AG09309 (cell line): Measurements from ENCODE around the gene GADD45B.

Experiments used
- DNase-seq: peaks from one replicate; pipeline ENCODE4 v3.0.0-alpha.2; 2010; ENCODE audit warnings: low read depth
- H3K4me3 ChIP-seq: 2 replicates; pipeline ENCODE4 v1.5.1; 2011; ENCODE audit warnings: mild to moderate bottlenecking, low read depth, low read length, moderate library complexity; ENCODE audit not compliant: control insufficient read depth
- CTCF ChIP-seq: IDR thresholded peaks from 2 replicates; pipeline ENCODE4 v1.5.1; 2011; ENCODE audit warnings: mild to moderate bottlenecking, low read depth, low read length, inconsistent platforms; ENCODE audit not compliant: insufficient read depth, control insufficient read depth; ENCODE audit errors: missing control alignments

The GADD45B gene

GRCh38 chr19:2443785-2444182 is 32.1 kb upstream of the GADD45B start:
- DNase-seq = no peak
- TF ChIP-seq CTCF = no peak
- no peak overlapping the region for H3K4me3 ChIP-seq

- no peak for DNase-seq
- H3K4me3 ChIP-seq = no peak overlapping the region
- TF ChIP-seq CTCF = no peak
These were observed 31.5 kb upstream of the GADD45B start for GRCh38 chr19:2444251-2445002.

GRCh38 chr19:2446381-2446780 is 29.5 kb upstream of the GADD45B start:
- no peak for TF ChIP-seq CTCF
- no peak overlapping the region for H3K4me3 ChIP-seq
- no peak for DNase-seq

- no peak for TF ChIP-seq CTCF
- H3K4me3 ChIP-seq = no peak overlapping the region
- DNase-seq = no peak
These were observed 26.9 kb upstream of the GADD45B start for GRCh38 chr19:2449019-2449418.

GRCh38 chr19:2451138-2451537 is 24.8 kb upstream of the GADD45B start:
- H3K4me3 ChIP-seq = no peak overlapping the region
- DNase-seq = no peak
- TF ChIP-seq CTCF = no peak

GRCh38 chr19:2451741-2452140 is 24.2 kb upstream of the GADD45B start:
- H3K4me3 ChIP-seq = no peak overlapping the region
- no peak for DNase-seq
- no peak for TF ChIP-seq CTCF
